ENCODE data around the gene RRAGD. TPM values are rescaled to one million over a fixed set of nuclear protein-coding genes. Genes with fewer than 3 reads are reported as not detected.

RRAGD gene
- total RNA-seq = 6.8 TPM

DNA sequence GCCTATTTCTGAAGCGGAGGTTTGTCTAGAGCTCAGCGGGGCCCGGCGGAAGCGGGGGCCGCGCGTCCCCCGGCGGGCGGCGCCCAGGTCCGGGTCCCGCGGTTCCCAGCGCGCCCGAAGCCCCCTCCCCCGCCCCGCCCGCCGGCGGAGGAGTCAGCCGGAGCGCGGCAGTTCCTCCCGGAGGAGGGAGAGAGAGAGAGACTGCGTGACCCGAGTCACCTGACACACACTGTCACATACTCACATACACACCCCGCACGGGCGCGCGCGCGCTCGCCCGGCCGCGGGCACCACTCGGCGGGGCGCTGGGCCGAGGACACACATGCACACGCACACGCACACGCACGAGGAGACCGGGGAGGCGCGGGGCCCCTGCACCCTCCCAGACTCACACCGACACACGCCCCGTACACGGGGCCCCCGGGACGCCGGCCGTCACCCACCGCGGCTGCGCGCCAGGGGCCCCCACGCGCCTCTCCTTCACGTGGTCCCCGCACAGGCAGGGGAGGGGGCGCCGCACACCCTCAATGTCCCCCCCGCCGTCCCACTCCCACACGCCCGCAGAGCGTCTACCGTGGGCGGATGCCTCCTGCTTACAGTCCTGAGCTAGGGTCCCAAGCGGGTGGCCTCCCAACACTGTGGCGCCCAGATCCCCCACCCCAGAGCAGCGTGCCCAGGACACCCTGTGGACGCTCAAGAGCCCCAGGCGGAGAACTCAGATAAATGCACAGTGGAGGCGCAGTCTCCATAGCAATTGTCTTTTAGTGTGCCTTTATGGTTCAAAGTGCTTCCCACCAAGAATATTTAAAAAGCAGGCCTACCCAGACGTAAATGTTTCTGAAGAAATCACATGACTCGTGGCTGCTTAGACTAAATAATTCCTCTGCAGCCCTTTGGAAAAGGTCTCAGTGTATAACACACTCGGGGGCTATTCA lies at the start of gene RRAGD:
RRAGD (minus strand) TSS at position 203 of the 935 bp plus-strand sequence. CDS start 280 bp downstream, outside the sequence.
- peaks cover 34% of the 10 kb centered on the region for H3K4me1 ChIP-seq (ENCODE audit: insufficient read depth, low read length)
- H3K4me3 ChIP-seq (ENCODE audit: low read length) = peak within 1 kb of the TSS; percentile 61
- H3K27me3 ChIP-seq (ENCODE audit: insufficient read depth, low read length) = peaks cover 9% of the 10 kb centered on the region
- no peaks in the 10 kb centered on the region for H3K9me3 ChIP-seq (ENCODE audit: low read depth, low read length)

- Histone ChIP-seq H3K9me3 (ENCODE audit: low read depth, low read length) (no peaks in the 10 kb centered on the region), H3K27me3 (ENCODE audit: insufficient read depth, low read length) (no peaks in the 10 kb centered on the region), H3K4me3 (ENCODE audit: low read length) (no peak overlapping the region), H3K4me1 (ENCODE audit: insufficient read depth, low read length) (no peaks in the 10 kb centered on the region)
Measured at GRCh38 chr6:89460713-89461112, 48.6 kb upstream of the RRAGD start.

DNA sequence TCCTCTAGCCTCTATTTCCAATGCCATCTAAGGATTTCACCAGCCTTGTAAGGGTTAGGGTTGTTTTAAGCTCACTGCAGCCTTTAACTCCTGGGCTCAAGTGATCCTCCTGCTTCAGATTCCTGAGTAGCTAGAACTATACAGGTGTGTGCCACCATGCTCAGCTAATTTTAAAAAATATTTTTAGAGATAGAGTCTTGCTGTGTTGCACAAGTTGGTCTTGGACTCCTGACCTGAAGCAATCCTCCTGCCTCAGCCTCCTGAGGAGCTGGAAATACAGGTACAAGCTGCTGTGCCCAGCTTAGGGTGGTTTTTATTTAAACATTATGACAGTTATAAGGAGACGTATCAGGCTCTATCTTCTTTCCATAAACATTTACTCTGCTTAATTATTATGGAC lies 47.4 kb upstream of the RRAGD start:
- Histone ChIP-seq H3K27me3 (ENCODE audit: insufficient read depth, low read length) (no peaks in the 10 kb centered on the region), H3K9me3 (ENCODE audit: low read depth, low read length) (no peaks in the 10 kb centered on the region), H3K4me1 (ENCODE audit: insufficient read depth, low read length) (no peaks in the 10 kb centered on the region), H3K4me3 (ENCODE audit: low read length) (no peak overlapping the region)

DNA sequence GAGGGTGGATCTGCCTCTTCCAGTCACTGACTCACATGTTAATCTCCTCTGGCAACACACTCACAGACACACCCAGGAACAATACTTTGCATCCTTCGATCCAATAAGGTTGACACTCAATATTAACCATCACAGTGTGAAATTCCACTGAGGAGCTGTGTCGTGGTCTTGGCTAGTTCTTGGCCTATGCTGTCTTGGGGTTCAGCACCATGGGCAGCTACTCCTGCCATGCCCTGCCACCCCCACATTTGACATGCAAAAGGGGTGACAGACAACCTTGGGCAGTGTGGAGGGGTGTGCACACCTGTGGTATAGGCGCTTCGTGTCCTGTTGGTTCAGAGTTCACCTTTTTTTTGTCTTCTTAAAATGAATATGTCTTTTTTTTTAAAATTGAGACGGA lies 46.6 kb upstream of the RRAGD start:
- Histone ChIP-seq H3K9me3 (ENCODE audit: low read depth, low read length) (no peaks in the 10 kb centered on the region), H3K4me3 (ENCODE audit: low read length) (no peak overlapping the region), H3K4me1 (ENCODE audit: insufficient read depth, low read length) (no peaks in the 10 kb centered on the region)

GRCh38 chr6:89454300-89454699 lies 42.2 kb upstream of the RRAGD start:
- H3K27me3 ChIP-seq (ENCODE audit: insufficient read depth, low read length) = no peaks in the 10 kb centered on the region
- H3K4me3 ChIP-seq (ENCODE audit: low read length) = no peak overlapping the region
- no peaks in the 10 kb centered on the region for H3K4me1 ChIP-seq (ENCODE audit: insufficient read depth, low read length)
- H3K9me3 ChIP-seq (ENCODE audit: low read depth, low read length) = no peaks in the 10 kb centered on the region

More for the DNA sequence above, 46.6 kb upstream of the RRAGD start:
- H3K27me3 ChIP-seq (ENCODE audit: insufficient read depth, low read length) = no peaks in the 10 kb centered on the region

DNA sequence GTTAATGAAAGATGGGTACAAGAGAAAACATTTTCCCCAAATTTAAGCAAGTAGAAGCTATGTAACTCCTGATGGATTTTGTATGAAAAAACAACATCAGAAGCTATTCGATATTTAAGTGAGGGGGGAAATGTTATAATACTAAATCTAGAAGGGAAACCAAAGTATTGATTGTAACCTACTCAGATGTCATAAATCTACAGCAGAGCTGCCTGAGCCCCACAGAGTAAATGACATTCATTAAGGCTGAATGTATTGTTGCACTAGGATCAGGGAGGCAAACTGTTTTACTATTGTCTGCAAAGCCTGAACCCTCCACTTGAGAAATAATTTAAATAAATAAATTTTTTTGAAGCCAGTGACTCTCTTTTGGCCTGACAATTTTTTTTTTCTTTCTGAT lies 40.2 kb upstream of the RRAGD start:
- Histone ChIP-seq H3K4me3 (ENCODE audit: low read length) (no peak overlapping the region), H3K27me3 (ENCODE audit: insufficient read depth, low read length) (no peaks in the 10 kb centered on the region), H3K9me3 (ENCODE audit: low read depth, low read length) (no peaks in the 10 kb centered on the region), H3K4me1 (ENCODE audit: insufficient read depth, low read length) (no peaks in the 10 kb centered on the region)

- Histone ChIP-seq H3K4me1 (ENCODE audit: insufficient read depth, low read length) (no peaks in the 10 kb centered on the region), H3K9me3 (ENCODE audit: low read depth, low read length) (no peaks in the 10 kb centered on the region), H3K4me3 (ENCODE audit: low read length) (no peak overlapping the region), H3K27me3 (ENCODE audit: insufficient read depth, low read length) (no peaks in the 10 kb centered on the region)
Measured at GRCh38 chr6:89449193-89449592, 37.1 kb upstream of the RRAGD start.

GRCh38 chr6:89443658-89444057 lies 31.6 kb upstream of the RRAGD start:
- H3K27me3 ChIP-seq (ENCODE audit: insufficient read depth, low read length) = no peaks in the 10 kb centered on the region
- no peaks in the 10 kb centered on the region for H3K9me3 ChIP-seq (ENCODE audit: low read depth, low read length)
- H3K4me1 ChIP-seq (ENCODE audit: insufficient read depth, low read length) = no peaks in the 10 kb centered on the region
- no peak overlapping the region for H3K4me3 ChIP-seq (ENCODE audit: low read length)

- H3K4me3 ChIP-seq (ENCODE audit: low read length) = no peak overlapping the region
- H3K4me1 ChIP-seq (ENCODE audit: insufficient read depth, low read length) = no peaks in the 10 kb centered on the region
- H3K27me3 ChIP-seq (ENCODE audit: insufficient read depth, low read length) = no peaks in the 10 kb centered on the region
- no peaks in the 10 kb centered on the region for H3K9me3 ChIP-seq (ENCODE audit: low read depth, low read length)
Measured at GRCh38 chr6:89440200-89440599, 28.1 kb upstream of the RRAGD start.

GRCh38 chr6:89439014-89439413 lies 26.9 kb upstream of the RRAGD start:
- H3K4me3 ChIP-seq (ENCODE audit: low read length) = no peak overlapping the region
- no peaks in the 10 kb centered on the region for H3K4me1 ChIP-seq (ENCODE audit: insufficient read depth, low read length)
- H3K9me3 ChIP-seq (ENCODE audit: low read depth, low read length) = no peaks in the 10 kb centered on the region
- H3K27me3 ChIP-seq (ENCODE audit: insufficient read depth, low read length) = no peaks in the 10 kb centered on the region

DNA sequence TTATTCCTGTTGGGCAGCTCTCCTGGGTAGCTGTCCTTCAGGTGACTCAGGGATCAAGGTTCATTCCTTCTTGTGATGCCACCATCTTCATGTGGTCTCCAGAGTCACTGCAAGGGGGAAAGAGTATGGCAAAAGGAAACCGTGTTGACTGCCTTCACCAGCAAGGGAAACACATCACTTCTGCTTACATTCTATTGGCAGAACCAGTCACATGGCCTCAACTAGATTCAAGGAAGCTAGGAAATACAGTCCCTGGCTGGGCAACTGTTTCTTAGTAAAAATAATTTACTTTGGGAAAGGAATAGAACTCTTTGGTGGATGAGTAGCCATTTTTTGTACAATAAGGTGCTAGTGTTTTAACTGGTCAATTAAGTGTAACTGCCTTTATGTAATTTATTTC lies 26.2 kb upstream of the RRAGD start:
- peaks cover 5% of the 10 kb centered on the region for H3K4me1 ChIP-seq (ENCODE audit: insufficient read depth, low read length)
- H3K27me3 ChIP-seq (ENCODE audit: insufficient read depth, low read length) = no peaks in the 10 kb centered on the region
- no peaks in the 10 kb centered on the region for H3K9me3 ChIP-seq (ENCODE audit: low read depth, low read length)
- H3K4me3 ChIP-seq (ENCODE audit: low read length) = no peak overlapping the region

- Histone ChIP-seq H3K27me3 (ENCODE audit: insufficient read depth, low read length) (no peaks in the 10 kb centered on the region), H3K4me1 (ENCODE audit: insufficient read depth, low read length) (peaks cover 13% of the 10 kb centered on the region), H3K4me3 (ENCODE audit: low read length) (no peak overlapping the region), H3K9me3 (ENCODE audit: low read depth, low read length) (no peaks in the 10 kb centered on the region)
Measured at GRCh38 chr6:89436226-89436625, 24.2 kb upstream of the RRAGD start.

- no peaks in the 10 kb centered on the region for H3K9me3 ChIP-seq (ENCODE audit: low read depth, low read length)
- H3K4me3 ChIP-seq (ENCODE audit: low read length) = no peak overlapping the region
Measured at GRCh38 chr6:89434954-89435353, 22.9 kb upstream of the RRAGD start.

DNA sequence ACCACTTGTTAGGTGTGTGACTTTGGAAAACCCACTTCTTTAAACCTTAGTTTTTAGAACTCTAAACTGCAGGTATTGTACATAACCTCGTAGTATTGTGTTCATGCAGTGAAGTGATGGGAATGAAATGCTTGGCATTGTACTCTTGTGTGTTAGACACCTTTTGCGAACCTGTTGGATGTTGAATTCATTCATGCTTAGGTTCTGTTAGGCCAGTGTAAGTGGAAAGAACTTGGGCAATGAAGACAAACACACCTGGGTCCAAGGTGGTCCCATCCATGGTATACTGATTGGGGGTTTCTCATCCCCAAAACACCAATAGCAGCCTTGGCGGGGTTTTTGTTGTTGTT lies 22.1 kb upstream of the RRAGD start:
- Histone ChIP-seq H3K27me3 (ENCODE audit: insufficient read depth, low read length) (no peaks in the 10 kb centered on the region), H3K4me1 (ENCODE audit: insufficient read depth, low read length) (peaks cover 13% of the 10 kb centered on the region), H3K9me3 (ENCODE audit: low read depth, low read length) (no peaks in the 10 kb centered on the region), H3K4me3 (ENCODE audit: low read length) (no peak overlapping the region)

More at GRCh38 chr6:89434954-89435353, 22.9 kb upstream of the RRAGD start:
- no peaks in the 10 kb centered on the region for H3K27me3 ChIP-seq (ENCODE audit: insufficient read depth, low read length)
- H3K4me1 ChIP-seq (ENCODE audit: insufficient read depth, low read length) = peaks cover 13% of the 10 kb centered on the region

- no peaks in the 10 kb centered on the region for H3K9me3 ChIP-seq (ENCODE audit: low read depth, low read length)
- H3K4me1 ChIP-seq (ENCODE audit: insufficient read depth, low read length) = peaks cover 13% of the 10 kb centered on the region
- H3K27me3 ChIP-seq (ENCODE audit: insufficient read depth, low read length) = no peaks in the 10 kb centered on the region
- peak overlapping the region; percentile 56 for H3K4me3 ChIP-seq (ENCODE audit: low read length)
Measured at GRCh38 chr6:89433252-89434149, 21.4 kb upstream of the RRAGD start.
